K562 (cell line): ENCODE results near the gene TRIM34. TPM values are rescaled to one million over a fixed set of nuclear protein-coding genes. Genes with fewer than 3 reads are reported as not detected.

Experiments used
- BMI1 ChIP-seq: fragments of 150-350 bp; IDR thresholded peaks from 2 replicates; pipeline ENCODE4 v1.6.1; 2014; ENCODE audit warnings: low read length
- BRF1 ChIP-seq: IDR thresholded peaks from 3 replicates; pipeline ENCODE4 v1.6.1; 2011; ENCODE audit warnings: borderline replicate concordance, mild to moderate bottlenecking; ENCODE audit not compliant: insufficient read length; ENCODE audit errors: extremely low read depth
- CBX5 ChIP-seq: IDR thresholded peaks from 2 replicates; pipeline ENCODE4 v1.6.1; 2014; ENCODE audit warnings: low read depth, borderline replicate concordance
- CCAR2 ChIP-seq: fragments of 200-400 bp; formaldehyde crosslinking; IDR thresholded peaks from 2 replicates; pipeline ENCODE4 v1.6.1; 2017; ENCODE audit warnings: mild to moderate bottlenecking, low read depth, low read length
- CTBP1 ChIP-seq: fragments of 450-650 bp; IDR thresholded peaks from 2 replicates; pipeline ENCODE4 v1.6.1; 2016; ENCODE audit warnings: borderline replicate concordance
- GATA2 ChIP-seq: sonication (generic); formaldehyde crosslinking; IDR thresholded peaks from 2 replicates; pipeline ENCODE4 v1.4.0; 2020; ENCODE audit warnings: mild to moderate bottlenecking, missing genetic modification reagents
- IRF2 ChIP-seq: sonication (generic); formaldehyde crosslinking; IDR thresholded peaks from 2 replicates; pipeline ENCODE4 v1.8.1; 2022; ENCODE audit warnings: mild to moderate bottlenecking, missing genetic modification reagents
- NRF1 ChIP-seq, 2 experiments: fragments of 450-650 bp; IDR thresholded peaks in 1 of 2; conservative IDR thresholded peaks in 1 of 2; 2 replicates each; pipeline ENCODE4 v1.6.1; 2014; ENCODE audit warnings: mild to moderate bottlenecking in 2 of 2
- SETDB1 ChIP-seq: IDR thresholded peaks from one replicate; pipeline ENCODE4 v1.6.1; 2012; ENCODE audit warnings: low read length, control low read depth, inconsistent platforms
- SMARCA4 ChIP-seq: fragments of 450-650 bp; IDR thresholded peaks from 2 replicates; pipeline ENCODE4 v1.6.1; 2016
- TARDBP ChIP-seq: fragments of 450-650 bp; IDR thresholded peaks from 2 replicates; pipeline ENCODE4 v1.6.1; 2016
- TRIM24 ChIP-seq, 2 experiments: fragments of 450-650 bp; IDR thresholded peaks; 2 replicates each; pipeline ENCODE4 v1.6.1; 2016
- WHSC1 ChIP-seq: IDR thresholded peaks from one replicate; pipeline ENCODE4 v1.6.1; 2012; ENCODE audit warnings: low read length, control low read depth, inconsistent platforms
- ZBTB1 ChIP-seq: sonication (generic); formaldehyde crosslinking; IDR thresholded peaks from 2 replicates; pipeline ENCODE4 v1.8.1; 2023; ENCODE audit warnings: missing genetic modification reagents, low read depth, mild to moderate bottlenecking, borderline replicate concordance
- ZNF165 ChIP-seq: fragments of 250-450 bp; sonication (Bioruptor Pico); IDR thresholded peaks from 2 replicates; pipeline ENCODE4 v1.4.0; 2020; ENCODE audit warnings: borderline replicate concordance
- ZNF224 ChIP-seq: sonication (generic); formaldehyde crosslinking; IDR thresholded peaks from 2 replicates; pipeline ENCODE4 v1.8.0; 2022; ENCODE audit warnings: mild to moderate bottlenecking, missing genetic modification reagents
- ZNF384 ChIP-seq: IDR thresholded peaks from 2 replicates; pipeline ENCODE4 v1.6.1; 2012; ENCODE audit warnings: low read depth, low read length, improper control_type of control experiment
- ZNF778 ChIP-seq: fragments of 450-650 bp; formaldehyde crosslinking; IDR thresholded peaks from 2 replicates; pipeline ENCODE4 v1.4.0; 2020; ENCODE audit warnings: mild to moderate bottlenecking, moderate library complexity
- polyA plus RNA-seq, 8 experiments: library from polyadenylated mRNA; depleted of rRNA in 4 of 8; stranded (reverse) in 5 of 8; unstranded in 3 of 8; fragments of >200 nt; fragmentation: Nextera tagmentation in 2 of 8; fragmentation: Illumina TruSeq in 1 of 8; extraction: Ambion mirVana in 2 of 8; extraction: Trizol in 1 of 8; gene quantifications; 2 replicates each; pipeline versions ENCODE4 v1.2.1 to v1.2.3, GENCODE V29; 2011 to 2014; ENCODE audit warnings: inconsistent platforms in 1 of 8, missing spikeins in 1 of 8
- total RNA-seq, 7 experiments: library from RNA; depleted of rRNA in 6 of 7; stranded (reverse); fragments of >200 nt in 6 of 7; fragmentation: Illumina TruSeq in 2 of 7; extraction: Trizol in 2 of 7; gene quantifications; 2 replicates each; pipeline versions ENCODE4 v1.2.1 to v1.2.3, GENCODE V29; 2011 to 2021; ENCODE audit warnings: low replicate concordance in 1 of 7
- TF ChIP-seq, protein P1 (sequence below): fragments of 250-450 bp; sonication (Bioruptor Pico); IDR thresholded peaks from 2 replicates; pipeline ENCODE4 v1.4.0; 2020; ENCODE audit warnings: mild to moderate bottlenecking
- TF ChIP-seq, protein P2 (sequence below): fragments of 250-450 bp; sonication (Bioruptor Pico); IDR thresholded peaks from 2 replicates; pipeline ENCODE4 v1.8.0; 2022; ENCODE audit warnings: moderate library complexity, mild to moderate bottlenecking, inconsistent platforms
- TF ChIP-seq, protein P3 (sequence below): IDR thresholded peaks from 2 replicates; pipeline ENCODE4 v1.6.1; 2012; ENCODE audit warnings: low read depth, low read length, improper control_type of control experiment, borderline replicate concordance
- TF ChIP-seq, protein P4 (sequence below): fragments of 450-650 bp; IDR thresholded peaks from 2 replicates; pipeline ENCODE4 v1.6.1; 2018; ENCODE audit warnings: mild to moderate bottlenecking, low read depth; ENCODE audit not compliant: partially characterized antibody
- TF ChIP-seq, protein P5 (sequence below): sonication (generic); formaldehyde crosslinking; IDR thresholded peaks from 2 replicates; pipeline ENCODE4 v1.8.1; 2023; ENCODE audit warnings: mild to moderate bottlenecking, missing genetic modification reagents

Gene TRIM34
- total and polyA plus RNA-seq, 9 of the 15 experiments (the other 6 are each of a cell fraction or from before 2014, with no cell fraction given) = 0.31 to 2.9 (median 1.3) TPM

DNA sequence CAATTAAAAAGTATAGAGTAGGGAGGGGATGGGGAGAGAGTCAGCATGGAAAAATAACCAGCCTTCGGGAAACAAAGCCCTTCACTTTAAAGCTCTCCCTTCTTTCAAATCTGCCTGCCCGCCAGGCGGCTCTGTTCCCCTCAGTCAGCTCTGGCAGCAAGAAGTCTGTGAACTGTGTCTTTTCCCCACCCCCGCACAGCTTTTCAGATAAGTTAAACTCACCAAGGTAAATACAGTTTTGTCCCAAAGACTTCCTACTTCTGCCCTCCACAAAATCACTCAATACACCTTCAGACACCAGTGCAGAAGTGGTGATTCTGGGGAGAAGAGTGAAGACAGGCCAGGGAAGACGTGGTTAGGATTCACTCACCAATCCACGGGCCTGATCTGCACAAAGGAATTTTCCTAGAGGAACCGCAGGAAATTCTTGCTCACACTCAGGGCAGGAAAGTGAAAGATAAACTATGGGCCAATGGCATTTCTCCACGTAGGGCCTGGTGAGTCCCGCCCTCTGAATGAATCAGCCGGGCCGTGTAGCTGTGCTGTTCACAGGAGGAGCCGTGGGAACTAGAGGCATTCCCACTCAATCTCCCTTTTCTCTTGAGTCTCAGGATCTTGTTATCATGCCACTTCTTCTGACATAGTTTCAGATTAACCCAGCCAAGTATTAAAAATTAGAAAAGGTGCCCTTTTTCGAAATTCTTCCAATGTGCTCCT, 60.0 kb downstream of the TRIM34 start, which contains the start of gene TRIM5 (continued):
- TF ChIP-seq ZNF778 (CRISPR knock-in tag) (no peak), GATA2 (CRISPR knock-in tag) (no peak), WHSC1 (no peak), SETDB1 (no peak), CTBP1 (peak; percentile 70), CCAR2 (no peak), TRIM24 (IDR thresholded peaks at IDR 0.05) (peak in 1 of 2 experiments; percentile 57; a peak in 1 of 4 replicates), ZNF384 (no peak), ZNF165 (CRISPR knock-in tag) (no peak), BMI1 (no peak), TARDBP (no peak), IRF2 (no peak), BRF1 (no peak), NRF1 (conservative IDR thresholded peaks at IDR 0.05 in 1 of 2, IDR thresholded peaks at IDR 0.05 in 1 of 2) (peak; percentile 57 to 65), SMARCA4 (peak; percentile 88), CBX5 (peak; percentile 26; the same call in 1 of the 2 replicates), ZNF224 (CRISPR knock-in tag) (no peak), ZBTB1 (CRISPR knock-in tag) (no peak)
- TF ChIP-seq, protein P1, sequence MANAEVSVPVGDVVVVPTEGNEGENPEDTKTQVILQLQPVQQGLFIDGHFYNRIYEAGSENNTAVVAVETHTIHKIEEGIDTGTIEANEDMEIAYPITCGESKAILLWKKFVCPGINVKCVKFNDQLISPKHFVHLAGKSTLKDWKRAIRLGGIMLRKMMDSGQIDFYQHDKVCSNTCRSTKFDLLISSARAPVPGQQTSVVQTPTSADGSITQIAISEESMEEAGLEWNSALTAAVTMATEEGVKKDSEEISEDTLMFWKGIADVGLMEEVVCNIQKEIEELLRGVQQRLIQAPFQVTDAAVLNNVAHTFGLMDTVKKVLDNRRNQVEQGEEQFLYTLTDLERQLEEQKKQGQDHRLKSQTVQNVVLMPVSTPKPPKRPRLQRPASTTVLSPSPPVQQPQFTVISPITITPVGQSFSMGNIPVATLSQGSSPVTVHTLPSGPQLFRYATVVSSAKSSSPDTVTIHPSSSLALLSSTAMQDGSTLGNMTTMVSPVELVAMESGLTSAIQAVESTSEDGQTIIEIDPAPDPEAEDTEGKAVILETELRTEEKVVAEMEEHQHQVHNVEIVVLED = no peak
- TF ChIP-seq, protein P2, sequence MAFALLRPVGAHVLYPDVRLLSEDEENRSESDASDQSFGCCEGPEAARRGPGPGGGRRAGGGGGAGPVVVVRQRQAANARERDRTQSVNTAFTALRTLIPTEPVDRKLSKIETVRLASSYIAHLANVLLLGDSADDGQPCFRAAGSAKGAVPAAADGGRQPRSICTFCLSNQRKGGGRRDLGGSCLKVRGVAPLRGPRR (CRISPR knock-in tag) = no peak
- TF ChIP-seq, protein P3, sequence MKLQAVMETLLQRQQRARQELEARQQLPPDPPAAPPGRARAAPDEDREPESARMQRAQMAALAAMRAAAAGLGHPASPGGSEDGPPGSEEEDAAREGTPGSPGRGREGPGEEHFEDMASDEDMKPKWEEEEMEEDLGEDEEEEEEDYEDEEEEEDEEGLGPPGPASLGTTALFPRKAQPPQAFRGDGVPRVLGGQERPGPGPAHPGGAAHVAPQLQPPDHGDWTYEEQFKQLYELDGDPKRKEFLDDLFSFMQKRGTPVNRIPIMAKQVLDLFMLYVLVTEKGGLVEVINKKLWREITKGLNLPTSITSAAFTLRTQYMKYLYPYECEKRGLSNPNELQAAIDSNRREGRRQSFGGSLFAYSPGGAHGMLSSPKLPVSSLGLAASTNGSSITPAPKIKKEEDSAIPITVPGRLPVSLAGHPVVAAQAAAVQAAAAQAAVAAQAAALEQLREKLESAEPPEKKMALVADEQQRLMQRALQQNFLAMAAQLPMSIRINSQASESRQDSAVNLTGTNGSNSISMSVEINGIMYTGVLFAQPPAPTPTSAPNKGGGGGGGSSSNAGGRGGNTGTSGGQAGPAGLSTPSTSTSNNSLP = no peak
- TF ChIP-seq, protein P4, sequence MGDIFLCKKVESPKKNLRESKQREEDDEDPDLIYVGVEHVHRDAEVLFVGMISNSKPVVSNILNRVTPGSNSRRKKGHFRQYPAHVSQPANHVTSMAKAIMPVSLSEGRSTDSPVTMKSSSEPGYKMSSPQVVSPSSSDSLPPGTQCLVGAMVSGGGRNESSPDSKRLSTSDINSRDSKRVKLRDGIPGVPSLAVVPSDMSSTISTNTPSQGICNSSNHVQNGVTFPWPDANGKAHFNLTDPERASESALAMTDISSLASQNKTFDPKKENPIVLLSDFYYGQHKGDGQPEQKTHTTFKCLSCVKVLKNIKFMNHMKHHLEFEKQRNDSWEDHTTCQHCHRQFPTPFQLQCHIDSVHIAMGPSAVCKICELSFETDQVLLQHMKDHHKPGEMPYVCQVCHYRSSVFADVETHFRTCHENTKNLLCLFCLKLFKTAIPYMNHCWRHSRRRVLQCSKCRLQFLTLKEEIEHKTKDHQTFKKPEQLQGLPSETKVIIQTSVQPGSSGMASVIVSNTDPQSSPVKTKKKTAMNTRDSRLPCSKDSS = no peak
- TF ChIP-seq, protein P5, sequence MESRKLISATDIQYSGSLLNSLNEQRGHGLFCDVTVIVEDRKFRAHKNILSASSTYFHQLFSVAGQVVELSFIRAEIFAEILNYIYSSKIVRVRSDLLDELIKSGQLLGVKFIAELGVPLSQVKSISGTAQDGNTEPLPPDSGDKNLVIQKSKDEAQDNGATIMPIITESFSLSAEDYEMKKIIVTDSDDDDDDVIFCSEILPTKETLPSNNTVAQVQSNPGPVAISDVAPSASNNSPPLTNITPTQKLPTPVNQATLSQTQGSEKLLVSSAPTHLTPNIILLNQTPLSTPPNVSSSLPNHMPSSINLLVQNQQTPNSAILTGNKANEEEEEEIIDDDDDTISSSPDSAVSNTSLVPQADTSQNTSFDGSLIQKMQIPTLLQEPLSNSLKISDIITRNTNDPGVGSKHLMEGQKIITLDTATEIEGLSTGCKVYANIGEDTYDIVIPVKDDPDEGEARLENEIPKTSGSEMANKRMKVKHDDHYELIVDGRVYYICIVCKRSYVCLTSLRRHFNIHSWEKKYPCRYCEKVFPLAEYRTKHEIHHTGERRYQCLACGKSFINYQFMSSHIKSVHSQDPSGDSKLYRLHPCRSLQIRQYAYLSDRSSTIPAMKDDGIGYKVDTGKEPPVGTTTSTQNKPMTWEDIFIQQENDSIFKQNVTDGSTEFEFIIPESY = no peak
